NB4 (cell line): ENCODE results near the gene ABI3.
"Not testable (repeated sequence)": the region's sequence is repeated elsewhere in the genome, so short reads cannot be mapped to it uniquely, and the experiment has no call there.

Experiments
- DNase-seq: peaks from one replicate; pipeline ENCODE4 v3.0.0; 2010; ENCODE audit warnings: low read depth
- H3K4me3 ChIP-seq: one replicate; pipeline ENCODE4 v1.5.1; 2011; ENCODE audit warnings: mild to moderate bottlenecking, low read depth, low read length, moderate library complexity
- CTCF ChIP-seq: IDR thresholded peaks from one replicate; pipeline ENCODE4 v1.5.1; 2012; ENCODE audit warnings: low read depth, low read length
- MAX ChIP-seq: IDR thresholded peaks from 2 replicates; pipeline ENCODE4 v1.6.1; 2011; ENCODE audit warnings: low read depth, low read length
- MYC ChIP-seq: IDR thresholded peaks from 2 replicates; pipeline ENCODE4 v1.6.1; 2011; ENCODE audit warnings: low read depth, low read length
- POLR2A ChIP-seq: IDR thresholded peaks from 2 replicates; pipeline ENCODE4 v1.6.1; 2011; ENCODE audit warnings: mild to moderate bottlenecking; ENCODE audit not compliant: insufficient read length; ENCODE audit errors: extremely low read depth

Gene ABI3

GRCh38 chr17:49210158-49211029 is at the start of gene ABI3, which contains the start of gene GNGT2:
TSS of gene ABI3 (plus strand) at chr17:49210707. CDS start at chr17:49210725, 18 bp downstream.
TSS of gene GNGT2 (minus strand) at chr17:49210574. CDS start at chr17:49207422, 3,152 bp downstream.
- H3K4me3 ChIP-seq, result peak within 1 kb of the TSS; percentile 56
- TF ChIP-seq MAX (peak; percentile 52; the same call in 1 of the 2 replicates), POLR2A (peak; percentile 56), CTCF (no peak), MYC (0 out of 2 replicates have a peak, but pooled peaks have one; percentile 34)
- peak; percentile 92 for DNase-seq

- no peak overlapping the region for H3K4me3 ChIP-seq
- no peak for DNase-seq
- no peak for TF ChIP-seq MAX
- no peak for TF ChIP-seq POLR2A
- TF ChIP-seq CTCF, result no peak
Measured at GRCh38 chr17:49162866-49163265, 47.6 kb upstream of the ABI3 start.

- TF ChIP-seq MAX, result no peak
- no peak for TF ChIP-seq POLR2A
- TF ChIP-seq MYC, result no peak
- no peak for TF ChIP-seq CTCF
- no peak overlapping the region for H3K4me3 ChIP-seq
Measured at GRCh38 chr17:49165143-49165542, 45.4 kb upstream of the ABI3 start.

GRCh38 chr17:49168706-49169105 is 41.8 kb upstream of the ABI3 start:
- TF ChIP-seq POLR2A (no peak), CTCF (no peak), MYC (no peak), MAX (no peak)
- no peak for DNase-seq
- H3K4me3 ChIP-seq, result no peak overlapping the region

More at GRCh38 chr17:49165143-49165542, 45.4 kb upstream of the ABI3 start:
- no peak for DNase-seq

- TF ChIP-seq CTCF (no peak), POLR2A (no peak), MAX (no peak), MYC (no peak)
- no peak overlapping the region for H3K4me3 ChIP-seq
- DNase-seq, result no peak
Measured at GRCh38 chr17:49170216-49170615, 40.3 kb upstream of the ABI3 start.

- not testable (repeated sequence) for DNase-seq
Measured at GRCh38 chr17:49170711-49171110, 39.8 kb upstream of the ABI3 start.

GRCh38 chr17:49175978-49176377 is 34.5 kb upstream of the ABI3 start:
- H3K4me3 ChIP-seq, DNase-seq: not testable (repeated sequence)

More at GRCh38 chr17:49170711-49171110, 39.8 kb upstream of the ABI3 start:
- not testable (repeated sequence) for H3K4me3 ChIP-seq
